Umbilical cord (tissue), 2 donors: ENCODE data around the gene CPT1C. TPM values are rescaled to one million over a fixed set of nuclear protein-coding genes. Genes with fewer than 3 reads are reported as not detected.

Experiments
- DNase-seq: peaks from one replicate; pipeline ENCODE4 v3.0.0-alpha.2; 2015; ENCODE audit warnings: low spot score
- total RNA-seq: library from RNA; depleted of rRNA; stranded (reverse); fragments of >200 nt; gene quantifications from one replicate; pipeline ENCODE4 v1.2.3, GENCODE V29; 2014; ENCODE audit warnings: low replicate concordance; ENCODE audit not compliant: insufficient read depth

CPT1C gene
- total RNA-seq, 1 donor from 2014 or later, result 4.3 TPM

DNA sequence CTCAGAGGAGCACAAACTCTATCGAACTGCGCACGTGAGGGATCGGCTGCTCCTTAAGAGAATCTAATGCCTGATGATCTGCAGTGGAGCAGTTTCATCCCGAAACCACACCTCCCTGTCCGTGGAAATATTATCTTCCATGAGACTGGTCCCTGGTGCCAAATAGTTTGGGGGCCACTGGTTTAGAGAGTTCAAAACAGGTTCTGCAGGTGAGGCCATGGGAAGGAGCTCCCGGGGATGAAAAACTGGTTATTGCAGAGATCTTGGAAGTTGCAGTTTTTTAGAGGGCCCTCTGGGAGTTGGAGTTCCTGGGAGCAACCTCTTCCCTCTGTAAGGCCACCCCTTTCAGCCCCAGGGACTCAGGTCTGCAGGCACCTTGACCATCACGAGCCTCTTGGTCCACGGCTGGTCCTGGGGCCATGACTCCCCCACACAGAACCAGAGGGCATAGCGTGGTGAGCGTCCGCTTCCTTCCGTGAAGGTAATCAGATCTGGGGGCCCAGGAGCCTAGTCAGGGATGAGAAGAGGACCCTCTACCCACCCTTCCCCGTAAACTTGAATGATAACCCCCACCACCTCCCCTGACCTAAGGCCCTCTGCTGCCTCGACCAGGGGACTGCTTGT lies 30.5 kb upstream of the CPT1C start:
- DNase-seq, result no peak

GRCh38 chr19:49662011-49662410 lies 28.9 kb upstream of the CPT1C start:
- no peak for DNase-seq

- no peak for DNase-seq
Observed at GRCh38 chr19:49663224-49663623, 27.7 kb upstream of the CPT1C start.

- DNase-seq, result peak; percentile 86
Observed at GRCh38 chr19:49664171-49665035, 26.5 kb upstream of the CPT1C start.

DNA sequence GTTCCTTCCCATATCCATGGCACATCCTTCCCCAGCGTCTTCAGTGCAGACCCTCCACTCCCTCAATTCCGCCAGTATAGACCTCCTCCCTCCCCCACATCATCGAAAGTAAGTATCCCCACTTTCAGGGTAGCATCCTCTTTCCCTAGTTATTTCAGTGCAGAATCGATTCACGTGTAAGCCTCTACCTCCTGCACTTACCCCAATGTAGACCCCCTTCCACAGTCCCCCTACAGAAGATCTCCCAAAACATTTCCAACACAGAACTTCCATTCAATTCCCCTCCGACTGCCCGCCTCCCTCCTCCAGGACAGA lies 25.9 kb upstream of the CPT1C start:
- peak; percentile 21 for DNase-seq

DNA sequence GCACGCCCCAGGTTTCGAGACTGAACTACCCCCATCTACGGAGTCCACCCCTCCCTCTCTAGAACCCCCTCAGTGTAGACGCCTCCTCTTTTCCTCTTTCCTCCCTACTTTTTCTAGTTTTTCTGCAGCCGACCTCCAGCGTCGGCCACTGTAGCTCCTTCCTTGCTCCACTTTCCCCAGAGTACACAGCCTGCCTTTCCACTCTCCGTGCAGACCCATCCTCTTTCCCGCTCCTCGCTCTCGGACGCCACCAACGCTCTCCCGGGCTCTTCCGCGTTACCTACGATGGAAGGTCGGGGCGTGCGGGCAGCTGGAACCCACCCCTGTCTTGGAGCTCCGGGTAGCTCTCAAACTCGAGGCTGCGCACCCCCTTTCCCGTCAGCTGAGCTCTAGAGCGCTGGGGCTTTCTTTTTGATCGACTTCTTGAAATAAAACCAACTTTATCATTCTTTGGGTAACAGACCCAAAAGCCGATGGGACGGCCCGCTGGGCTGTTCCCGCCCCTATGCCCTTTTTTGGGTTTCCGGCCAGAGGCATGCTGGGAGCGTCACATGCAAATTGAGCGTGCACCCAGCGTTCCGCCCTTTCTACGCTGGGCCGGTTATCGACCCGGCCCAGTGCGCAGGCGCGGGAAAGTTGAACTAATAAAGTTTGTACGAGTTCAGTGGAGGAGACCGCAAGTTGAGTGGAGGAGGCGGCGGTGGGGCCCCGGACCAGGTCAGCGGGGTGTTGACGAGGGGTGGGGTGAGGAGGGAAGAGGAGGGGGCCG lies 25.4 kb upstream of the CPT1C start, which contains the start of the genes BCL2L12 and IRF3:
TSS of gene BCL2L12 (plus strand) at position 583 of the 769 bp plus-strand sequence. CDS start 760 bp downstream, outside the sequence.
TSS of gene IRF3 (minus strand) at position 507 of the 769 bp plus-strand sequence. CDS start 1,019 bp downstream, outside the sequence.
- DNase-seq, result peak; percentile 99

GRCh38 chr19:49666120-49666444 lies 24.8 kb upstream of the CPT1C start:
- no peak for DNase-seq

DNA sequence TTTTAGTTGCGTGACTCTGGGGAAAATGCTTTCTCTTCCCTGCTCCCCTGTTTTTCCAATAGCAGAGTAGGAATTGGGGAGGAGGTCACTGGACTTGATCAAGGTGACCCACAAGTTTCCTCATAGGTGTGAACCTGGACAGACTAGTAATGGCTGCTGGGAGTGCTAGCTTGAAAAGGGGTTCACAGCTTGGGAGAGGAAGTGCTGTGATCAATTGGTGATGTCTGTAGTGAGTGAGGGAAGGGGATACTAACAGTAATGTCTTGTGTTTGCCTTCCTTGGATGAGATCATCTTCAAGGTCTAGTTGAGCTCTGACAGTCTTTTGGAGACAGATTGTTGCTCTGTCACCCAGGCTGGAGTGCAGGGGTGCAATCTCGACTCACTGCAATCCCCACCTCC lies 23.4 kb upstream of the CPT1C start:
- no peak for DNase-seq

DNA sequence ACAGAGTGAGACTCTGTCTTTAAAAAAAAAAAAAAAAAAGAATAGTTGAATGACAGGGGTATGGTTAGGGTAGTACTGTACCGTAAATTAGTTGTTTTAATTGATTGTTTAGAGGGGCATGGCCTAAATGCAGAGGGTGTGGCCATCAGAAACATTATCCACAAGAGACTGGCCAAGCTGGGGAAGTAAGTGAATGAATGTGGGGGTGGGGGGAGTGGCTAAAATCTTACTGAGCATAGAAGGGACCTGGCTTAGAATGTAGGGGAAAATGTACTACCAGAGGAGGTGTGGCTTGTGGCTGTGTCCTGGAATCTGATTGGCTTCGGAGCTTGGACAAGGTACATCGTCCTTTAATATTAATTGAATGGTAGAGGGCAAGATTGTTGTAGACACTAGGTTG lies 21.4 kb upstream of the CPT1C start:
- DNase-seq, result no peak

DNA sequence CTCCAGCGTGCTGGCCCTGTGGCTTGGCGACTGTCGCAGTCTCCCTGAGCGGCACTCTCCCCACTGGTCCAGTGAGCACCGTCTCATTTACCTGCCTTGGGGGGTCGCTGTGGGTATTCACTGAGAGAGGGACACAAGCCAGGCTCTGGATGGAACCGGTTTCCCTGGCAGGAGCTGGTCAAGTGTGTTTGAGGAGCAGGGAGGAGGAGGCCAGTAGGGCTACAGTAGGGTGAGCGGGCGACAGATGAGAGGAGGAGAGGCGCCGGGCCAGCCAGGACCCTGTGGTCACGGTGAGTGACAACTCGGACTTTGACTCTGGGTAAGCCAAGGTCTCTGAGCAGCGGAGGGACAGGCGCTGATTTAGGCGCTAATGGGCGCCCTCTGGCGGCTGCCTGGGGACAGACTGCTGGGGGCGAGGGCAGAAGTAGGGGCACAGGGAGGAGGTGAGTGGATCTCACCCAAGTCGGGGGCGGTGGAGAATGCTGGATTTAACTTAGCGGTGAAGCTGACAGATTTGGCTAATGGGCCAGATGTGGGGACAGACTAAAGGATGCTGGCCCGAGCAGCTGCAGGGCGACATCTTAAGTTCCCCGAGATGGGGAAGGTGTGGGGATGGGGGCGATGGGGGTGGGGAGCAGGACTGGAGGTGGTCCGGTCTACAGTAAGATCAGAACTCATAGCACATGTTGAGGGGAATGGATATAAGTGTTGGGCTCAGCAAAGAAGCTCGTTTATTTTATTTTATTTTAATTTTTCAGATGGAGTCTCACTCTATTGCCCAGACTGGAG lies 18.6 kb upstream of the CPT1C start:
- peak; percentile 57 for DNase-seq

DNA sequence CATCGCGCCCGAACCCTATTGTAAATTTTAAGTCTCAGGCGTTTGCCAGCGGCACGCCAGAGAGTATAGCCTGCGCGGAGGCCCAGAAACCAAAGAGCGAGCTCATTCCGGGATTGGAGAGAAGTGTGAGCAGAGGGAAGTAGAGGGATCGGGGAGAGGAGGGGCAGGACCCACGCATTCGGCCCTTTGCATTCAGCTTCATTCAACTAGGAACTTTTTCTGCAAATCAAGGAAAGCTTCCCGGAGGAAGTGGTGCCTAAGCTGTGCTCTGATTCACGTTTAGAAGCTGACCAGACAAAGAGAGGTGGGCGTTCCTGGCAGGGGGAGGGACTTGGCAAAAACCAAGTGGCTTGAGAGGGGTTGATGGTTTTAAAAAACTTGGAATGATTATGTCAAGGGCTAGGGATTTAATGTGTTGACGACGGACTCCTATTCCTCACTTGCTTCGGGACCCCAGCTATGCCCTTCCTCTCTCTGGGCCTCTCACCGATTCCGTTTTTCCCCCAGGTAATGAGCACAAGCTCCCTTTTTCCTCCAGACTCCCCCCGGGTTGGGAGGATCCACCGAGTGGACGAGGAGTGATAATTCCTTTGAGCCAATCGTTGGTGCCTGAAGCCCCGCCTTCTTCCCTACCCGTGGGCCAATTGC lies 14.7 kb upstream of the CPT1C start:
- no peak for DNase-seq

- peak; percentile 100 for DNase-seq
Observed at GRCh38 chr19:49676784-49677230, 14.1 kb upstream of the CPT1C start.

DNA sequence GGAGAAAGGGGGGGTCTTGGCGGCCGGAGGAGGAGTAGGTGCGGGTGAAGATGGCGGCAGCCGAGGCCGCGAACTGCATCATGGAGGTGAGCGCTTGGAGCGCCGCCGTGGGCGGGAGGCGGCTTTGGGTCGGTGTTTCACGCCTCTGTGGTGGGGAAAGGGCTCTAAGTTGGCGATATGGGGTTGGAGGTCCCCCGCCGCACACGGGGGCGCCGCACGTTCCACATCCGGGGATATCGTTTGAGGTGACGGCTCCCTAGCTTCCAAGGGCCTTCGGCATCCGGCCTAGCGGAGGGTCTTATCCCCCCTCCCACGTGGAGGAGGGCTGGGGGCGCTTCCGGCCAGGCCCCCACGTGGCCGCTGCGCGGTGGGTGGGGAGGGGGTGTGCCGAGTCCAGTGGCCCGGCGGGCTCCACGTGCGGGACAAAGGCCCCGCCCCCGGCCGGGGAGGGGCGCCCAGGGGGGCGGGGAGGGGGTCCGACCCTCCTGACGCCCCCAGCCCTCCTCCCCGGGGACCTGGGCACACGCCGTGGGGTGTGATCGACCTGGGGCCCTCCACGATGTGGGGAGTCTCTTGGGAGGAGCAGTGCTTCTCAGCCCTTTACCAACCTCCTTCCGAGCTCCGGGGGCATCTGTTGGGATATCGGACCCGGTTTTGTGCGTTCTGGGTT lies 13.6 kb upstream of the CPT1C start, which contains the start of gene PRMT1:
TSS of gene PRMT1 (plus strand) at position 41 of the 670 bp plus-strand sequence. CDS start at position 51, 10 bp downstream.
- peak; percentile 56 for DNase-seq

- DNase-seq, result peak; percentile 79
Observed at GRCh38 chr19:49677901-49678674, 12.8 kb upstream of the CPT1C start.

GRCh38 chr19:49678985-49679770 lies 11.7 kb upstream of the CPT1C start:
- DNase-seq, result no peak

- no peak for DNase-seq
Observed at GRCh38 chr19:49679771-49680413, 11.0 kb upstream of the CPT1C start.

DNA sequence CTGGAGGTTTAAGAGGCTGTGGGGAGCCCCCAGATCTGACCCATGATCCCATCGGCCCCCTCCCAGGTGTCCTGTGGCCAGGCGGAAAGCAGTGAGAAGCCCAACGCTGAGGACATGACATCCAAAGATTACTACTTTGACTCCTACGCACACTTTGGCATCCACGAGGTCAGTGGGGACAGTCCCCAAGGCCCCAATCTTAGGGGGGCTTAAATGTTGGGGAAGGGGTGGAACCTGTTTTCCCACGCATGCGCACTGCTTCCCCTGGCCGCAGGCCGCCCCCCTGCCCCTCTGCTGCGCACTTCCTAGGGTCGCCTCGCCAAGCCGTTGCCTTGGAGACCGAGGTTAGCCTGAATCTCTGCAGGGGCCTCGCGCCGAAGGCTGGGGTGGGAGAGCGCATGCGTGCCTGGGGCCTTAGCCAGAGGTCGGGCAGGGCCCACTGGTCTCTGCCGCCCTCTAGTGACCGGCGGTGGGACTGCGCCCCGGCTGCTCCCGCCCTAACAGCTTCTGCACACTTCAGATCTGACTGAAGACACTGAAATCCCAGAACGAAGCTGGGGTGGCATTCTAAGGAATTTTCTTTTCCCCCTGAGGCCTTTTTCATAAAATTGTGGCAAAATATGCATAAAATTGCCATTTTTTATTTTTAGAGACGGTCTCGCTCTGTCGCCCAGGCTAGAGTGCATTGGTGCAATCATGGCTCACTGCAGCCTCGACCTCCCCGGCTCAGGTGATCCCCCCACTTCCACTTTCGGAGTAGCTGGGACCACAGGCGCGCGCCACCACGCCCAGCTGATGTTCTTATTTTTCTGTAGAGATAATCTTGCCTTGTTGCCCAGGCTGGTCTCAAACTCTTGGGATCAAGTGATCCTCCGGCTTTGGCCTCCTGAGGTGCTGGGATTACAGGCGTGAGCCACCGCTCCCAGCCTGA lies 10.2 kb upstream of the CPT1C start:
- DNase-seq, result peak; percentile 91
